HG03442 (cell line): ENCODE measurements around the gene CREB5.
"Not testable (repeated sequence)": the region's sequence is repeated elsewhere in the genome, so short reads cannot be mapped to it uniquely, and the experiment has no call there.

Experiments used
- ATAC-seq: cut with Tn5 transposase; IDR thresholded peaks from one replicate; pipeline ENCODE4 v1.9.1; 2021; ENCODE audit warnings: mild to moderate bottlenecking, moderate library complexity; ENCODE audit not compliant: unreplicated experiment

The CREB5 gene

GRCh38 chr7:28411876-28412662 lies at the start of gene CREB5:
TSS of gene CREB5 (plus strand) at chr7:28412518. CDS start at chr7:28412915, 397 bp downstream.
- no peak for ATAC-seq

GRCh38 chr7:28362812-28363211 lies 49.5 kb upstream of the CREB5 start:
- no peak for ATAC-seq

GRCh38 chr7:28364082-28364481 lies 48.2 kb upstream of the CREB5 start:
- no peak for ATAC-seq

GRCh38 chr7:28369523-28369922 lies 42.8 kb upstream of the CREB5 start:
- no peak for ATAC-seq

- no peak for ATAC-seq
These were observed 40.5 kb upstream of the CREB5 start for GRCh38 chr7:28371846-28372245.

GRCh38 chr7:28373990-28374389 lies 38.3 kb upstream of the CREB5 start:
- no peak for ATAC-seq

GRCh38 chr7:28375729-28376128 lies 36.6 kb upstream of the CREB5 start:
- ATAC-seq = no peak

GRCh38 chr7:28376634-28377033 lies 35.7 kb upstream of the CREB5 start:
- no peak for ATAC-seq

- no peak for ATAC-seq
These were observed 33.7 kb upstream of the CREB5 start for GRCh38 chr7:28378574-28379149.

GRCh38 chr7:28381466-28381865 lies 30.9 kb upstream of the CREB5 start:
- ATAC-seq = no peak

GRCh38 chr7:28382144-28382543 lies 30.2 kb upstream of the CREB5 start:
- ATAC-seq = no peak

GRCh38 chr7:28383975-28384374 lies 28.3 kb upstream of the CREB5 start:
- no peak for ATAC-seq

GRCh38 chr7:28389504-28390395 lies 22.6 kb upstream of the CREB5 start:
- no peak for ATAC-seq

GRCh38 chr7:28390426-28390825 lies 21.9 kb upstream of the CREB5 start:
- no peak for ATAC-seq

GRCh38 chr7:28392289-28392688 lies 20.0 kb upstream of the CREB5 start:
- ATAC-seq = no peak

GRCh38 chr7:28395404-28395803 lies 16.9 kb upstream of the CREB5 start:
- ATAC-seq = no peak

- ATAC-seq = no peak
These were observed 16.5 kb upstream of the CREB5 start for GRCh38 chr7:28395831-28396230.

GRCh38 chr7:28397141-28397540 lies 15.2 kb upstream of the CREB5 start:
- no peak for ATAC-seq

- no peak for ATAC-seq
These were observed 11.4 kb upstream of the CREB5 start for GRCh38 chr7:28400838-28401360.

- ATAC-seq = not testable (repeated sequence)
These were observed 10.8 kb upstream of the CREB5 start for GRCh38 chr7:28401567-28401966.

- ATAC-seq = no peak
These were observed 6.7 kb upstream of the CREB5 start for GRCh38 chr7:28405662-28406061.
